ENCODE results near the gene STKLD1.

STKLD1 gene

DNA sequence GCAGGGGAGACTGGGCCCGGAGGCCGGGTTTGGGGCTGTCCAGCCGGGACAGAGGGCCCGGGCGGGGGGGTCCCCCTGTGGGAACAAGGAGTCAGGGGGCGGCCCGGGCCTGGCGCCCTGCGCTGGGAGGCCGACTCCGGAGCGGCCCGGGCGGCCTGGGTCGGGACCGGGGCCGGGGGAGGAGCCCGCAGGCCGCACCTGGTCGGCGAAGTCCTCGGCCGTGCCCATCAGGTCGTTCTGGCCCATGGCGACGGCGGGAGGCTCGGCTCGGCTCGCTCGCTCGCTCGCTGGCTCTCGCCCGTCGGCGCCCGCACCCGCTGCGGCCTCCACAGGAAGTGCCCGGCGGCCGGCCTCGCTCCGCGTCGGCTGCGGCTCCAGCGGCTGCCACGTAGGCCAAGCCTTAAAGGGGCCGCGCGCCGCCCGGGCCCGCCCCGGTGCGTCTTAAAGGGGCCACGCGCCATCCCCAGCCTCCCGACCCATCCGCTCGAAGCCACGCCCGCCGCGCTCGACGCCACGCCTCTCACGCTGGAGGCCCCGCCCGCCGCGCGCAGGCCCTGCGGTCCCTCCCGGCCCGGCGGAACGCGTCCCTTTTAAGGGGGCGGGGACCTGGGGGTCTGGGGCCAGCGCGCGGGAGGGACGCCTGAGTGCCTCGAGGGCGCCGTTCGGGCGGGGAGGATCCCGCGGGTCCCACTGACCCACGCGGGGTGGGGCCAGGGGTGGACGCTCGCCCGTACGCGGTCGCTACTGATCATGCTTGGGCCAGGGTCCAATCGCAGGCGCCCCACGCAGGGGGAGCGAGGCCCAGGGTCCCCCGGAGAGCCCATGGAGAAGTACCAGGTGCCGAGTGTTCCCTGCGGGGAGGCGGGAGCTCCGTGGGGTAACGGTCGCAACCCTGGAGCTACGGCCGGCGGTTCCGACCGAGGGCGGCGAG lies at the start of gene STKLD1, which contains the start of gene SURF4:
STKLD1 (plus strand) TSS at position 643 of the 931 bp plus-strand sequence; CDS start at position 751, 108 bp downstream.
SURF4 (minus strand) TSS at position 337 of the 931 bp plus-strand sequence; CDS start at position 246, 91 bp downstream.
- no peak for TF ChIP-seq GATA2 (IDR thresholded peaks at IDR 0.05; ENCODE audit: low read depth, low read length)
- TF ChIP-seq GATA3 (IDR thresholded peaks at IDR 0.05; ENCODE audit: low read depth, low read length): no peak

- TF ChIP-seq GATA3 (IDR thresholded peaks at IDR 0.05; ENCODE audit: low read depth, low read length) (no peak), GATA2 (IDR thresholded peaks at IDR 0.05; ENCODE audit: low read depth, low read length) (no peak)
These were observed 48.2 kb upstream of the STKLD1 start for GRCh38 chr9:133327834-133328484.

DNA sequence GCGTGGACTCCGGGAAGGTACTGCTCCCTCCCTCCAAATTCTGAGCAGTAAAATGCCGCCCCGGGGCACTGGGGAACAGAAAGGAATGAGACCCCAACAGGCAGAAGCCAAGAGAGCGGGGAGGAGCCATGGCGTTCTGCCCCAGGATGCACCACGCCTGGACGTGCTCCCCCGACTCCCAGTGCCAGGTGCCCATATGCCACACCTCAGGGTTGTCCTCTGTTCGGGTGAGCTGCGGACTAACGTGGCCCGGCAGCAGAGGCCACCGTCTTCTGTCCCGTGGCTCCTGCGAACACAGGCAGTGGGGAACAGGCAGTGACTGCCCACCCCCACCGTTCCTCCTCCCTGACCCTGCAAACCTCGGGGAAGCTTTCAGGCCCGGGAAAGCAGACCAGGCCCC lies 44.9 kb upstream of the STKLD1 start:
- TF ChIP-seq GATA3 (IDR thresholded peaks at IDR 0.05; ENCODE audit: low read depth, low read length) (no peak), GATA2 (IDR thresholded peaks at IDR 0.05; ENCODE audit: low read depth, low read length) (no peak)

DNA sequence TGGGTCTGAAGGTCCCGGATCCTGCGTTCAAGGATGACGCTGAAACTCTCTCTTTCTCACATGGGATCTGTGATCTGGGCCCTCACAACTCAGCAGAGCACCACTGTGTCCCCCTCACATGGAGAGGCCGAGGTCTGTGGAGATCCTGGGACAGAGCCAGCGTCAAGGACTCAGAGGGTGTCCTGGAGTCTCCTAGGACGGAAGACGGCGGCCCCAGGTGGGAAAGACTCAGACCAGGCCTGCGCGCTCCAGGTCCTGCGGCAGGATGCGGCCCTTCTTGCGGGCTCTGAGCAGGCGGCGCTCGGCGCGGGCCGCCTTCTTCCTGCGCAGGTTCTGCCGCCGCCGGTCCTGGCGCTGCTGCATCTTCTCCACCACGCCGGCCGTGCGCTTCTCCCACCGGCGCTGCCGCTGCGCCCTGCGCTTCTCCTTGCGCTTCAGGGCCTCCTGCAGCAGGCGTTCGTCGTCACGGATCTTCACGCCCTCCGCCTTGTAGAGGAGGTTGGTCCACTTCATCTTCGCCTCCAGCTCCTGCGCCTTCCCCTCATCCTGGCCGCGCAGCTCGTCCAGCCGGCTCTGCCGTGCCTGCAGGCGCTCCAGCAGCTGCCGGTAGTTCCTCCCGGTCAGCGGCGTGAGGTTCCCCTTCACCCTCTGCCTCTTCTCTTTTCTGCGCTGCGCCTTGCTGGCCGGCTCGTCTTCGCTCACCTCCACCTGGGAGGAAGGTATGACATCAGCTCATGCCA lies 44.4 kb upstream of the STKLD1 start:
- no peak for TF ChIP-seq GATA3 (IDR thresholded peaks at IDR 0.05; ENCODE audit: low read depth, low read length)
- no peak for TF ChIP-seq GATA2 (IDR thresholded peaks at IDR 0.05; ENCODE audit: low read depth, low read length)

DNA sequence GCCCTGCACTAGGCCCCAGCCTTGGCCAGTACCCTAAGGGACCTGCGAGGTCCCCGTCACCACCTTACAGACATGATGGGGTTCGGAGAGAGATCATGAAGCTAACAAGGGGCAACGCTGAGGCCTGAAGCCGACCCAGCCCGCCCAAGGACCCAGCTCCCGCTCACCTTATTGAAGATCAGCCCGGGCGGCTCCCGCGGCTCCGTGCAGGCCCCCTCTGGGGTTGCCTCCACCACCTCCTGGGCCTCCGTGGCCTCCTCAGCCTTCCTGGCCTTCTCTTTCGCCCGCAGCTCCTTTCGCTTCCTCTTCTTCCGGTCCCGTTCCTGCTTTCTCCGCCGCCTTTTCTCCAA lies 43.8 kb upstream of the STKLD1 start:
- TF ChIP-seq GATA3 (IDR thresholded peaks at IDR 0.05; ENCODE audit: low read depth, low read length) (no peak), GATA2 (IDR thresholded peaks at IDR 0.05; ENCODE audit: low read depth, low read length) (no peak)

DNA sequence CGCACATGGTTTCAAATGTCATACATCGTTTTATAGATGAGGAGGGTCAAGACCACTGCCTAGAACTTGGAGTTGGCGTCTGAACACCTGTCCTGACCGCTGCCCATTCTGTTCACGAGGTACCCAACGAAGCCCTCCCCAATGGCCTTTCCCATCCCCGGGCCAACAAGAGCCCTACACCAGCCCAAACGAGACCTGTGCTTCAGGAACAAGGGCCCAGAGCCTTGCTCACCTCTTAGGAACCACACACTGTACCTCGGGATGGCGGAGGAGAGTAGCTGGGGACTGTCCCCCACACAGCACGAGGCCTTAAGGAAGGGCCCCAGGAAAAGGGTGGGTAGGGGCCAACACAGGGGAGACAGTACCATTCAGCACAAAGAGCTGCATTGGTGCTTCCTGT lies 43.2 kb upstream of the STKLD1 start:
- TF ChIP-seq GATA3 (IDR thresholded peaks at IDR 0.05; ENCODE audit: low read depth, low read length) (no peak), GATA2 (IDR thresholded peaks at IDR 0.05; ENCODE audit: low read depth, low read length) (no peak)

DNA sequence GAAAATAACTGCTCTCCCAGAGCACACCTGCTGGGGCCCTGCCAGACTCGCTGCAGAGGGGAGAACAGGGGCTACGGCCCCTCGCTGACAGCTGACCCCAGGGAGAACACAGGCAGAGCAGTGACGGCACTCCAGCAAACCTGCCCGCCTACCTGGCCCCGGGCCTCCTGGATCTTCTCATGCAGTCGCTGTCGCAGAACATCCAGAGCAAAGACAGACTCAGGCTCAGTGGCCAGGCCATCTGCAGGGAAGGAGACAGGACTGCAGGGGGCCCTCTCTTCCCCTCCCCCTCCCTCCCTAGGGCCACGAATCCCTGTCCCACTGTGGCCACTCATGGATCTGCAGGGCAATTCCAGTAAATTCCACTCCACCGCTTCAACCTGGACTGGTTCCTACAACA lies 42.6 kb upstream of the STKLD1 start:
- TF ChIP-seq GATA2 (IDR thresholded peaks at IDR 0.05; ENCODE audit: low read depth, low read length) (no peak), GATA3 (IDR thresholded peaks at IDR 0.05; ENCODE audit: low read depth, low read length) (no peak)

GRCh38 chr9:133334161-133334560 lies 42.0 kb upstream of the STKLD1 start:
- no peak for TF ChIP-seq GATA3 (IDR thresholded peaks at IDR 0.05; ENCODE audit: low read depth, low read length)
- no peak for TF ChIP-seq GATA2 (IDR thresholded peaks at IDR 0.05; ENCODE audit: low read depth, low read length)

GRCh38 chr9:133335924-133336811 lies 40.0 kb upstream of the STKLD1 start, which contains the start of gene SURF6:
TSS of gene SURF6 (minus strand) at chr9:133336188. CDS start at chr9:133336132, 56 bp downstream.
- TF ChIP-seq GATA3 (IDR thresholded peaks at IDR 0.05; ENCODE audit: low read depth, low read length) (no peak), GATA2 (IDR thresholded peaks at IDR 0.05; ENCODE audit: low read depth, low read length) (no peak)

GRCh38 chr9:133339641-133340040 lies 36.5 kb upstream of the STKLD1 start:
- no peak for TF ChIP-seq GATA3 (IDR thresholded peaks at IDR 0.05; ENCODE audit: low read depth, low read length)
- no peak for TF ChIP-seq GATA2 (IDR thresholded peaks at IDR 0.05; ENCODE audit: low read depth, low read length)

DNA sequence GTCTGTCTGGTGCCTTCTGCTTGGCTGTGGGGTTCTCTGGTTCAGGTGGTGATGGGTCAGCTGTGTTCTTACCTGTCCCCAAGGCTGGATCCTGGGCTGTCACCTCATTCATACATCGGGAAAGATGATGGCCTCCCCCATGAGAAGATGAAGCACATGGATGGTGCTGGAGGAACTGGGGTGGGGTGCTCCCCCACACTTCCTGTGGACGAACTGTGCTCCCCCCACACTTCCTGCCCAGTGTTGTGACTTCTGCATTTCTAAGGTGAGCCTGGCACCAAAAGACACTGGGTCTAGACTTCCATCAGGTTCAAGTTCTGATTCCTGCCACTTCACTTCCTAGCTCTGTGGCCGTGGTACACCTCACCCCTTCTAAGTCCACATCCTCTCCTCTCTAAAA lies 35.9 kb upstream of the STKLD1 start:
- no peak for TF ChIP-seq GATA3 (IDR thresholded peaks at IDR 0.05; ENCODE audit: low read depth, low read length)
- TF ChIP-seq GATA2 (IDR thresholded peaks at IDR 0.05; ENCODE audit: low read depth, low read length): no peak

DNA sequence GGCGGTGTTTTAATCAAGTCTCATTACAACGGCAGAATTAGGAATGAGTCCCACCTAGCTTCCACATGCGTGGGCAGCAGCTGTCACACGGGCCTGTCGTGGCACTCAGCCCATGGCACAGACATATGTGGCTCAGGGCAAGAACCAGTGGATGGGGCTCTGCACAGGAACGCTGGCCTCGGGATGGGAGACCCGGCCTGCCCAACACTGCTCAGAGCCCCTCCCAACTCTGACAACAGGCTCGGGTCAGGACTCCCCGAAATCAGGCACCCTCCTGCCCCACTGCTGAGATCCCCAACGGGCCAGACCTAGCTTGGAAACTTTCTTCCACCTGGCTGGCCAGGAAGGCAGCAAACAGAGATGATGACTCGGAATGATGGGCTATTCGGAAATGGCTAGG lies 35.2 kb upstream of the STKLD1 start:
- no peak for TF ChIP-seq GATA3 (IDR thresholded peaks at IDR 0.05; ENCODE audit: low read depth, low read length)
- no peak for TF ChIP-seq GATA2 (IDR thresholded peaks at IDR 0.05; ENCODE audit: low read depth, low read length)

All from SH-SY5Y (cell line).